ENCODE data around the gene ENTHD1. TPM values are rescaled to one million over a fixed set of nuclear protein-coding genes. Genes with fewer than 3 reads are reported as not detected.

The ENTHD1 gene
- total and polyA plus RNA-seq, 9 of the 15 experiments (the other 6 are each of a cell fraction or from before 2014, with no cell fraction given): 0.13 to 0.98 (median 0.35) TPM

GRCh38 chr22:39839917-39840510 is 53.5 kb downstream of the ENTHD1 start (continued):
- no peak for TF ChIP-seq PHTF2 (CRISPR knock-in tag; IDR thresholded peaks at IDR 0.05)
- TF ChIP-seq POLR2AphosphoS5 (IDR thresholded peaks at IDR 0.05; ENCODE audit: control insufficient read depth, insufficient read depth, low read depth, low read length): peak; percentile 54; the same call in 1 of the 2 replicates
- TF ChIP-seq STAT5A (IDR thresholded peaks at IDR 0.05; ENCODE audit: borderline replicate concordance, low read length): peak; percentile 66; the same call in 1 of the 2 replicates
- peak; percentile 94 for TF ChIP-seq ZNF24 (IDR thresholded peaks at IDR 0.05)
- TF ChIP-seq RNF219 (CRISPR knock-in tag; IDR thresholded peaks at IDR 0.05): no peak
- TF ChIP-seq SFPQ (IDR thresholded peaks at IDR 0.05; ENCODE audit: low read depth, low read length): no peak
- TF ChIP-seq ZBTB43 (CRISPR knock-in tag; IDR thresholded peaks at IDR 0.05): no peak
- 0 out of 2 replicates have a peak, but pooled peaks have one; percentile 13 for TF ChIP-seq ZNF316 (IDR thresholded peaks at IDR 0.05)
- no peak for TF ChIP-seq ZNF717 (CRISPR knock-in tag; IDR thresholded peaks at IDR 0.05)
- no peak for TF ChIP-seq ASH1L (IDR thresholded peaks at IDR 0.05; ENCODE audit: borderline replicate concordance, low read depth, partially characterized antibody)
- peak; percentile 92 for TF ChIP-seq FOSL1 (tag; conservative IDR thresholded peaks at IDR 0.05)
- TF ChIP-seq CEBPG (CRISPR knock-in tag; IDR thresholded peaks at IDR 0.05): no peak
- peak in 1 of 2 experiments; percentile 34; a peak in 1 of 4 replicates for TF ChIP-seq CEBPG (tag; conservative IDR thresholded peaks at IDR 0.05 in 1 of 2, IDR thresholded peaks at IDR 0.05 in 1 of 2)
- no peak for TF ChIP-seq MIER1 (IDR thresholded peaks at IDR 0.05; ENCODE audit: low read depth)
- peak; percentile 52; the same call in 1 of the 2 replicates for TF ChIP-seq SUPT5H (IDR thresholded peaks at IDR 0.05)
- no peak for TF ChIP-seq ZNF384 (IDR thresholded peaks at IDR 0.05; ENCODE audit: low read depth, low read length)
- peak; percentile 33; the same call in 1 of the 2 replicates for TF ChIP-seq GABPA (tag; conservative IDR thresholded peaks at IDR 0.05; ENCODE audit: low read depth)
- TF ChIP-seq ESRRA (IDR thresholded peaks at IDR 0.05; ENCODE audit: borderline replicate concordance, low read depth): peak; percentile 44; the same call in 1 of the 2 replicates
- TF ChIP-seq ZBTB8A (IDR thresholded peaks at IDR 0.05; ENCODE audit: partially characterized antibody): no peak
- TF ChIP-seq VEZF1 (CRISPR knock-in tag; IDR thresholded peaks at IDR 0.05): peak; percentile 30; the same call in 1 of the 2 replicates
- TF ChIP-seq NCOA6 (IDR thresholded peaks at IDR 0.05): no peak
- no peak for TF ChIP-seq ZNF174 (CRISPR knock-in tag; IDR thresholded peaks at IDR 0.05)

All from K562 (cell line).